ENCODE results near the gene SPTBN1.
A peak's percentile ranks its signal among the peaks of the same experiment; 100 is the strongest.
"Not testable (repeated sequence)": the region's sequence is repeated elsewhere in the genome, so short reads cannot be mapped to it uniquely, and the experiment has no call there.

The SPTBN1 gene

GRCh38 chr2:54483426-54483825, 27.3 kb downstream of the SPTBN1 start:
- TF ChIP-seq, protein P1, sequence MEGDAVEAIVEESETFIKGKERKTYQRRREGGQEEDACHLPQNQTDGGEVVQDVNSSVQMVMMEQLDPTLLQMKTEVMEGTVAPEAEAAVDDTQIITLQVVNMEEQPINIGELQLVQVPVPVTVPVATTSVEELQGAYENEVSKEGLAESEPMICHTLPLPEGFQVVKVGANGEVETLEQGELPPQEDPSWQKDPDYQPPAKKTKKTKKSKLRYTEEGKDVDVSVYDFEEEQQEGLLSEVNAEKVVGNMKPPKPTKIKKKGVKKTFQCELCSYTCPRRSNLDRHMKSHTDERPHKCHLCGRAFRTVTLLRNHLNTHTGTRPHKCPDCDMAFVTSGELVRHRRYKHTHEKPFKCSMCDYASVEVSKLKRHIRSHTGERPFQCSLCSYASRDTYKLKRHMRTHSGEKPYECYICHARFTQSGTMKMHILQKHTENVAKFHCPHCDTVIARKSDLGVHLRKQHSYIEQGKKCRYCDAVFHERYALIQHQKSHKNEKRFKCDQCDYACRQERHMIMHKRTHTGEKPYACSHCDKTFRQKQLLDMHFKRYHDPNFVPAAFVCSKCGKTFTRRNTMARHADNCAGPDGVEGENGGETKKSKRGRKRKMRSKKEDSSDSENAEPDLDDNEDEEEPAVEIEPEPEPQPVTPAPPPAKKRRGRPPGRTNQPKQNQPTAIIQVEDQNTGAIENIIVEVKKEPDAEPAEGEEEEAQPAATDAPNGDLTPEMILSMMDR (IDR thresholded peaks at IDR 0.05; ENCODE audit: low read depth, low read length, missing control alignments): no peak
- Histone ChIP-seq H3K4me3 (ENCODE audit: low read depth, low read length) (no peak overlapping the region), H3K27me3 (replicated peaks) (no peaks in the 10 kb centered on the region), H3K36me3 (replicated peaks) (no peaks in the 10 kb centered on the region), H3K27ac (peak overlapping the region; percentile 72)
- DNase-seq: no peak
- in situ Hi-C loops (cut with HindIII; ENCODE audit: low pct_ligation_motif_present, low sequenced_read_pairs): no loop called here

GRCh38 chr2:54485756-54486155, 29.6 kb downstream of the SPTBN1 start:
- H3K4me3 ChIP-seq (ENCODE audit: low read depth, low read length); in situ Hi-C loops (cut with HindIII; ENCODE audit: low pct_ligation_motif_present, low sequenced_read_pairs): not testable (repeated sequence)

GRCh38 chr2:54486766-54487165, 30.6 kb downstream of the SPTBN1 start:
- H3K4me3 ChIP-seq (ENCODE audit: low read depth, low read length): no peak overlapping the region
- DNase-seq: no peak
- TF ChIP-seq, protein P1 (IDR thresholded peaks at IDR 0.05; ENCODE audit: low read depth, low read length, missing control alignments): no peak
- H3K27ac ChIP-seq: no peak overlapping the region
- H3K27me3 ChIP-seq (replicated peaks): no peaks in the 10 kb centered on the region
- H3K36me3 ChIP-seq (replicated peaks): no peaks in the 10 kb centered on the region
- in situ Hi-C loops (cut with HindIII; ENCODE audit: low pct_ligation_motif_present, low sequenced_read_pairs): no loop called here

More at GRCh38 chr2:54485756-54486155, 29.6 kb downstream of the SPTBN1 start:
- H3K36me3 ChIP-seq (replicated peaks); H3K27me3 ChIP-seq (replicated peaks); H3K27ac ChIP-seq; DNase-seq: not testable (repeated sequence)

DNA sequence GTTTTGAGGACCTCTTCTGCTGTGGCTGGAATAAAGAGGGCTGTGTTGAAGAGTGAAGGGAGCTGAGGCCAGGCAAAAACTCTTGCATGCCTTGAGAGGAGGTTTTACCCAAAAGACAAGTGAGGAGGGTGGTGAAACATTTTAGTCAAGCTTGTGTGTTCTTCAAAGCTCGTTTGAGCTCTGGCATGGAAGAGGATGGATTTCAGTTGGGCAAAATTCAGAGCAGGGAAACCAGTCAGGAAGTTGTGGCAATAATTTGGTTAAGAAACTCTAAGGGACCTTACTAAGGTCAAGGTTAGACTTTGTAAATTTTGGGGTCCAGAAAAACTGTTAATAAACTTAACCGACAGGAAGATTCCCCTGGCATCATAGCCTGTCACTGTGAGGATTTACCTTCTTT, 34.7 kb downstream of the SPTBN1 start:
- no peaks in the 10 kb centered on the region for H3K27me3 ChIP-seq (replicated peaks)
- in situ Hi-C loops (cut with HindIII; ENCODE audit: low pct_ligation_motif_present, low sequenced_read_pairs): no loop called here
- TF ChIP-seq, protein P1 (IDR thresholded peaks at IDR 0.05; ENCODE audit: low read depth, low read length, missing control alignments): no peak
- no peak overlapping the region for H3K4me3 ChIP-seq (ENCODE audit: low read depth, low read length)
- H3K27ac ChIP-seq: no peak overlapping the region
- H3K36me3 ChIP-seq (replicated peaks): no peaks in the 10 kb centered on the region
- no peak for DNase-seq

- Histone ChIP-seq H3K36me3 (replicated peaks) (no peaks in the 10 kb centered on the region), H3K4me3 (ENCODE audit: low read depth, low read length) (no peak overlapping the region), H3K27ac (no peak overlapping the region), H3K27me3 (replicated peaks) (no peaks in the 10 kb centered on the region)
- no peak for DNase-seq
- TF ChIP-seq, protein P1 (IDR thresholded peaks at IDR 0.05; ENCODE audit: low read depth, low read length, missing control alignments): no peak
- in situ Hi-C loops (cut with HindIII; ENCODE audit: low pct_ligation_motif_present, low sequenced_read_pairs): no loop called here
Measured at GRCh38 chr2:54492335-54492734, 36.2 kb downstream of the SPTBN1 start.

- in situ Hi-C loops (cut with HindIII; ENCODE audit: low pct_ligation_motif_present, low sequenced_read_pairs): no loop called here
- TF ChIP-seq, protein P1 (IDR thresholded peaks at IDR 0.05; ENCODE audit: low read depth, low read length, missing control alignments): no peak
- no peak for DNase-seq
- no peaks in the 10 kb centered on the region for H3K27me3 ChIP-seq (replicated peaks)
- no peak overlapping the region for H3K27ac ChIP-seq
- H3K4me3 ChIP-seq (ENCODE audit: low read depth, low read length): no peak overlapping the region
- no peaks in the 10 kb centered on the region for H3K36me3 ChIP-seq (replicated peaks)
Measured at GRCh38 chr2:54494087-54494486, 38.0 kb downstream of the SPTBN1 start.
